Smooth muscle cell (in vitro differentiated cells): Measurements from ENCODE around the gene BTBD9. TPM values are rescaled to one million over a fixed set of nuclear protein-coding genes. Genes with fewer than 3 reads are reported as not detected.

ENCODE experiments used
- DNase-seq: peaks from one replicate; lab custom pipeline; 2025; ENCODE audit not compliant: unreplicated experiment; lab: John Stamatoyannopoulos, UW
- H2AFZ ChIP-seq: fragments of 200-600 bp; sonication (generic); 2 replicates; pipeline ENCODE4 v1.6.0; 2016; ENCODE audit warnings: antibody characterized with exemption, low read depth, mild to moderate bottlenecking
- H3F3A ChIP-seq: fragments of 200-600 bp; sonication (generic); 2 replicates; pipeline ENCODE4 v1.6.0; 2017; ENCODE audit warnings: antibody characterized with exemption, low read depth
- H3K27ac ChIP-seq: fragments of 200-600 bp; sonication (generic); 2 replicates; pipeline ENCODE4 v1.5.1; 2016; ENCODE audit warnings: low read depth, mild to moderate bottlenecking
- H3K27me3 ChIP-seq: fragments of 200-600 bp; sonication (generic); 2 replicates; pipeline ENCODE4 v1.6.1; 2016; ENCODE audit warnings: low read depth, mild to moderate bottlenecking
- H3K36me3 ChIP-seq: fragments of 200-600 bp; sonication (generic); 2 replicates; pipeline ENCODE4 v1.5.1; 2016; ENCODE audit warnings: low read depth
- H3K4me1 ChIP-seq: fragments of 200-600 bp; sonication (generic); 2 replicates; pipeline ENCODE4 v1.5.1; 2016; ENCODE audit warnings: low read depth
- H3K4me2 ChIP-seq: fragments of 200-600 bp; sonication (generic); 2 replicates; pipeline ENCODE4 v1.6.0; 2016; ENCODE audit warnings: mild to moderate bottlenecking
- H3K4me3 ChIP-seq: fragments of 200-600 bp; sonication (generic); 2 replicates; pipeline ENCODE4 v1.5.1; 2016; ENCODE audit warnings: mild to moderate bottlenecking
- H3K79me2 ChIP-seq: fragments of 200-600 bp; sonication (generic); 2 replicates; pipeline ENCODE4 v1.6.0; 2016; ENCODE audit warnings: low read depth, mild to moderate bottlenecking
- H3K9ac ChIP-seq: fragments of 200-600 bp; sonication (generic); 2 replicates; pipeline ENCODE4 v1.6.0; 2016; ENCODE audit warnings: low read depth
- H3K9me3 ChIP-seq: fragments of 200-600 bp; sonication (generic); replicated peaks from 2 replicates; pipeline ENCODE4 v1.5.1; 2016; ENCODE audit warnings: low read depth
- H4K20me1 ChIP-seq: fragments of 200-600 bp; sonication (generic); 2 replicates; pipeline ENCODE4 v1.6.0; 2016; ENCODE audit warnings: low read depth
- WGBS: methylation state at CpG from one replicate; pipeline ENCODE4 v1.1.7; 2016; ENCODE audit warnings: low lambda C conversion rate; 5-methylcytosine and 5-hydroxymethylcytosine counted together
- polyA plus RNA-seq: library from polyadenylated mRNA; unstranded; fragments of >200 nt; fragmentation: Nextera tagmentation; extraction: Ambion mirVana; gene quantifications from 2 replicates; pipeline ENCODE4 v1.2.1, GENCODE V29; 2016
- total RNA-seq: library from RNA; depleted of rRNA; stranded (reverse); fragments of >200 nt; gene quantifications from 2 replicates; pipeline ENCODE4 v1.2.3, GENCODE V29; 2014
- TF ChIP-seq, protein P1 (sequence below): fragments of 200-600 bp; sonication (generic); IDR thresholded peaks from 2 replicates; pipeline ENCODE4 v1.5.1; 2017; ENCODE audit warnings: borderline replicate concordance, mild to moderate bottlenecking, antibody characterized with exemption; ENCODE audit not compliant: insufficient read depth, poor library complexity, severe bottlenecking

Gene BTBD9
- total and polyA plus RNA-seq, 2 experiments from 2014 or later: 5.6 to 12.5 TPM

DNA sequence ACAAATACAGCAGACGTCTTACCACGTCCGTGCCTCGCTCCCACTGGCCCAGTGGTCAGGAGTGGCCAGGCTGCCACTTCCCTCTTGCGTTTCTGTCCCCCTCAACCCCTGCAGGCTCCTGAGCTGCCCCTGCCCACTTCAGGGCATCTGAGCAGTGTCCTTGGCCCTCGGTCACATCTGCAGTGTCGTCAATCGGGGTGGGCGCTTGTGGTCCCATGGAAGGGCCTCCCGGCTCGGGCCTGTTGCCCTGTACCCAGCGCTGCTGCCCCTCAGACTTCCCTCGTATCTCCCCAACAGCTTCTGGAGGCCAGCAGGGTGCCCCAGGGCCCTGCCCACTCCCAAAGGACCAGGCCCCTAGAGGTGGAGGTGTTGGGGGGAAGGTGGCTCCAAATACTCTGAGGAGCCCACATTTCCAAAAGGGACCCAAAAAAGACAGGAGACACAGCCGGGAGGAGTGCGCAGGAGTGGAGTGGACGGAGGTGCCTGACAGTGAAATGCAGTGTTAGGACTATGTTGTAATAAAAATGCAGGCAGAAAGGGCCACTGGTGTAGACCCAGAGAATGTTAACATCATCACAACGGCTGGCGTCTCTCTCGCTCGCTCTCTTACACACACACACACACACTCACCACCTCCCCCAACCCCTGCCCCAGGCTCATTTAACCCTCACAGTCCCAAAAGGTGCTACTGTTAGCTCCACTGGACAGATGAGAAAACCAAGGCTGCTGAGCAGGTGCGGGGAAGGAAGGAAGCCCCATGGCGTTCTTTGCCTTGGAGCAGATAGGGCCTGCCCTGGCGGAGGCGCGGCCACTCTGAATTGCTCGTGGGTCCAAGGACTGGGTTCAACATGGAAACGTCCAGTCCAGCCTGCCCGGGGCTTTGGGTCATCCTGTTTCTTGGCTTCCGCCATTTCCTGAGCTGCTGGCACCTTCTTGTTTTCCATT lies 476.3 kb downstream of the BTBD9 start:
- no peak for DNase-seq
- Histone ChIP-seq H3F3A (no peaks in the 10 kb centered on the region), H3K4me1 (no peaks in the 10 kb centered on the region), H3K4me2 (no peak overlapping the region), H3K4me3 (no peak overlapping the region), H3K36me3 (no peaks in the 10 kb centered on the region), H3K27ac (no peak overlapping the region), H3K27me3 (no peaks in the 10 kb centered on the region), H4K20me1 (peaks cover 30% of the 10 kb centered on the region), H3K9ac (no peak overlapping the region), H2AFZ (no peak overlapping the region), H3K9me3 (no peaks in the 10 kb centered on the region), H3K79me2 (no peaks in the 10 kb centered on the region)
- TF ChIP-seq, protein P1, sequence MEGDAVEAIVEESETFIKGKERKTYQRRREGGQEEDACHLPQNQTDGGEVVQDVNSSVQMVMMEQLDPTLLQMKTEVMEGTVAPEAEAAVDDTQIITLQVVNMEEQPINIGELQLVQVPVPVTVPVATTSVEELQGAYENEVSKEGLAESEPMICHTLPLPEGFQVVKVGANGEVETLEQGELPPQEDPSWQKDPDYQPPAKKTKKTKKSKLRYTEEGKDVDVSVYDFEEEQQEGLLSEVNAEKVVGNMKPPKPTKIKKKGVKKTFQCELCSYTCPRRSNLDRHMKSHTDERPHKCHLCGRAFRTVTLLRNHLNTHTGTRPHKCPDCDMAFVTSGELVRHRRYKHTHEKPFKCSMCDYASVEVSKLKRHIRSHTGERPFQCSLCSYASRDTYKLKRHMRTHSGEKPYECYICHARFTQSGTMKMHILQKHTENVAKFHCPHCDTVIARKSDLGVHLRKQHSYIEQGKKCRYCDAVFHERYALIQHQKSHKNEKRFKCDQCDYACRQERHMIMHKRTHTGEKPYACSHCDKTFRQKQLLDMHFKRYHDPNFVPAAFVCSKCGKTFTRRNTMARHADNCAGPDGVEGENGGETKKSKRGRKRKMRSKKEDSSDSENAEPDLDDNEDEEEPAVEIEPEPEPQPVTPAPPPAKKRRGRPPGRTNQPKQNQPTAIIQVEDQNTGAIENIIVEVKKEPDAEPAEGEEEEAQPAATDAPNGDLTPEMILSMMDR: no peak
- 94% methylated on average over 27 of the region's 29 CpGs for WGBS

DNA sequence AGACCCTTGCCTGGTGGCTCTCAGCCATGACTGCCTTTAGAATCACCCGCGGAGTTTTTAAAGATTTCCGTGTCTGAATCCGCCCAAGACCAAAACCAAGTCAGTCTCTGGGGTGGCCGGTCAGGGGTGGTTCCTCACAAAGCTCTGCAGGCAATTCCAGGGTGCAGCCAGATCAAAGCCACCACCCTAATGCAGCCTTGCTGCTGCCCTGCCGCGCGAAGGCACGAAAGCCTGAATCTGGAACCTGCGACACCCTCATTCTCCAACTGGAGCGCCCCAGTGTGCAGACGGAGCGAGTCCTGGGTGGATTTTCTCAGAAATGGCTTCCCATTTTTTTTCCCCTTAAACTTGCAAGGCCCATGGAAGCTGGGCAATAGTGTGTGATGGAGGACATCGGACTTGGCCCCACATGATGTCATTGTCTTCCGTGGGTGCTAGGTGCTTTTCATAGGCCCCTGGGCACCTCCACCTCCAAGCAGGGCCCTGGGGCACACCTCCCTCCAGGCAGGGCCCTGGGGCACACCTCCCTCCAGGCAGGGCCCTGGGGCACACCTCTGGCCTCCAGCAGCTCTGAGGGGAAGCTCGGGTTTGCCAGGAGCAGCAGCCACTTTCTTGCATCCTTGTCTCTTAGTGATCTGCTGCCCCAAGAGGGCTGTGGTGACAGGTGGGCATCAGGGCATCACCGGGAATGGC lies 477.1 kb downstream of the BTBD9 start:
- no peak overlapping the region for H3K4me3 ChIP-seq
- no peaks in the 10 kb centered on the region for H3K36me3 ChIP-seq
- H3K27ac ChIP-seq: no peak overlapping the region
- no peak overlapping the region for H2AFZ ChIP-seq
- TF ChIP-seq, protein P1: no peak
- H3K27me3 ChIP-seq: no peaks in the 10 kb centered on the region
- H4K20me1 ChIP-seq: peaks cover 31% of the 10 kb centered on the region
- H3K9ac ChIP-seq: no peak overlapping the region
- 98% methylated on average over 17 of the region's 17 CpGs for WGBS
- H3K9me3 ChIP-seq: no peaks in the 10 kb centered on the region
- no peaks in the 10 kb centered on the region for H3K4me1 ChIP-seq
- no peak overlapping the region for H3K4me2 ChIP-seq
- H3F3A ChIP-seq: no peaks in the 10 kb centered on the region
- DNase-seq: no peak
- no peaks in the 10 kb centered on the region for H3K79me2 ChIP-seq

DNA sequence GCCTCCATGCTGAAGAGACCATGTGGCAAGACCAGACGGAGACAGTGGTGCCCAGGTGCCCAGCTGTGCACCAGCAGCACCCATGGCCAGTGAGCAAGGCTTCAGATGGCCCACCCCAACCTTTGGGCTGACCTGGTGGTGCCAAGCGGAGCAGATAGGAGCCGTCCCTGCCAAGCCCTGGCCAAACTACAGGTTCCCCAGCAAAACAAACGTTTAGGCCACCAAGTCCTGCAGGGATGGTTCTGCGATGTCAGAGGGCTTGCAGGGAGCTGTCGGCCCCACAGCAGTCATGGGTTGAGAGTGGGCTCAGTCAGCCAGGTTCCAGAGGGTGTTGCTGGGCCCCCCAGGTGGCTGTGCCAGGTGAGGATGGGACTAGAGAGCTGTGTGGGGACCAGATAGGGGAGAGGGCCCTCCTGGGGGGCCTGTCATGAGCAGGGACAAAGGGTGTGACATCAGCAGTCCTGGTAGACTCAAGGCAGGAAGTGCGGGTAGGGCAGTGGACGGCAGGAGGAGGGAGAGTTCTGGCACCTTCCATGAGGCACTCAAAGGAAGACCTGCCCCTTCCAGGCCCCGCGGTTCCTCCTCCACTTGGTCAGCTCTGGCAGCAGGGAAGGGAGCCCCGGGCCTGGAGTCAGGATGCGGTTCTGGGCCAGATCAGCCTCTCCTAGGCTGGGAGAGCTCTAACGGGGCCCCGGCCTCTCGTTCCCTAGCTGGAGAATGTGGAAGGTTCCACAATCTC lies 477.8 kb downstream of the BTBD9 start:
- no peak overlapping the region for H3K9ac ChIP-seq
- H3K9me3 ChIP-seq: no peaks in the 10 kb centered on the region
- H3K4me2 ChIP-seq: no peak overlapping the region
- no peaks in the 10 kb centered on the region for H3K79me2 ChIP-seq
- no peak overlapping the region for H2AFZ ChIP-seq
- no peaks in the 10 kb centered on the region for H3K36me3 ChIP-seq
- no peaks in the 10 kb centered on the region for H3K27me3 ChIP-seq
- no peak overlapping the region for H3K27ac ChIP-seq
- 95% methylated on average over 15 of the region's 15 CpGs for WGBS
- no peak for DNase-seq
- peaks cover 35% of the 10 kb centered on the region for H4K20me1 ChIP-seq
- no peaks in the 10 kb centered on the region for H3F3A ChIP-seq
- H3K4me1 ChIP-seq: no peaks in the 10 kb centered on the region
- no peak overlapping the region for H3K4me3 ChIP-seq
- TF ChIP-seq, protein P1: no peak
